Endodermal cell (in vitro differentiated cells): ENCODE data around the gene NSMCE1. TPM values are rescaled to one million over a fixed set of nuclear protein-coding genes. Genes with fewer than 3 reads are reported as not detected.
"Not testable (repeated sequence)": the region's sequence is repeated elsewhere in the genome, so short reads cannot be mapped to it uniquely, and the experiment has no call there.

Experiments
- DNase-seq: peaks from one replicate; pipeline ENCODE4 v3.0.0-alpha.2; 2017
- H3K27ac ChIP-seq: 2 replicates; pipeline ENCODE4 v1.5.1; 2013; ENCODE audit warnings: mild to moderate bottlenecking, low read depth, low read length, moderate library complexity
- H3K27me3 ChIP-seq: 2 replicates; pipeline ENCODE4 v1.6.1; 2013; ENCODE audit warnings: mild to moderate bottlenecking, low read length, moderate library complexity; ENCODE audit not compliant: insufficient read depth, control insufficient read depth, poor library complexity, severe bottlenecking
- H3K36me3 ChIP-seq: 2 replicates; pipeline ENCODE4 v1.7.0; 2013; ENCODE audit warnings: mild to moderate bottlenecking, low read length, moderate library complexity; ENCODE audit not compliant: control insufficient read depth, insufficient read depth
- H3K4me1 ChIP-seq: one replicate; pipeline ENCODE4 v1.7.0; 2013; ENCODE audit warnings: low read length; ENCODE audit not compliant: control insufficient read depth, insufficient read depth
- H3K4me3 ChIP-seq: 2 replicates; pipeline ENCODE4 v1.5.1; 2013; ENCODE audit warnings: mild to moderate bottlenecking, low read length, moderate library complexity
- H3K9ac ChIP-seq: 2 replicates; pipeline ENCODE4 v1.6.1; 2013; ENCODE audit warnings: mild to moderate bottlenecking, low read length, moderate library complexity; ENCODE audit not compliant: poor library complexity, severe bottlenecking; ENCODE audit errors: extremely low read depth
- H3K9me3 ChIP-seq: 2 replicates; pipeline ENCODE4 v1.6.1; 2013; ENCODE audit warnings: mild to moderate bottlenecking, low read length, moderate library complexity; ENCODE audit not compliant: control insufficient read depth
- H3K27ac Mint-ChIP-seq: 2 replicates; pipeline ENCODE4 v1.8.0; 2020; ENCODE audit warnings: mixed read lengths
- H3K27me3 Mint-ChIP-seq: 2 replicates; pipeline ENCODE4 v1.8.0; 2021; ENCODE audit warnings: mild to moderate bottlenecking, mixed read lengths; ENCODE audit not compliant: insufficient read depth
- H3K36me3 Mint-ChIP-seq: 2 replicates; pipeline ENCODE4 v1.8.0; 2020; ENCODE audit warnings: low read depth, mixed read lengths
- H3K4me1 Mint-ChIP-seq: 2 replicates; pipeline ENCODE4 v1.8.0; 2020; ENCODE audit warnings: mixed read lengths
- H3K4me3 Mint-ChIP-seq: 2 replicates; pipeline ENCODE4 v1.8.0; 2020; ENCODE audit warnings: mild to moderate bottlenecking, moderate library complexity, mixed read lengths
- H3K9me3 Mint-ChIP-seq: 2 replicates; pipeline ENCODE4 v1.8.0; 2020; ENCODE audit warnings: mild to moderate bottlenecking, mixed read lengths
- WGBS, 2 experiments: methylation state at CpG; one replicate each; pipeline versions ENCODE4 v1.1.5 to v1.1.7; 2013; ENCODE audit warnings: missing lambda C conversion rate in 2 of 2, mixed read lengths in 1 of 2; ENCODE audit not compliant: insufficient coverage in 1 of 2, insufficient read length in 1 of 2; 5-methylcytosine and 5-hydroxymethylcytosine counted together
- total RNA-seq, 2 donors: library from RNA; stranded (reverse); fragmentation: NEBNext Ultra II Directional in 1 of 2; extraction: Animal tissue kit (Norgen Biotek cat#: 25700) in 1 of 2; gene quantifications; 2 replicates in 1 of 2; 3 replicates in 1 of 2; pipeline ENCODE4 v1.2.1, GENCODE V29; 2021
- TF ChIP-seq, protein P1 (sequence below): fragments of 200-600 bp; sonication (generic); conservative IDR thresholded peaks from 2 replicates; pipeline ENCODE4 v1.5.0; 2021; ENCODE audit warnings: antibody characterized with exemption, mild to moderate bottlenecking

The NSMCE1 gene
- total RNA-seq, 2 donors from 2014 or later = 22.3 to 22.4 TPM

DNA sequence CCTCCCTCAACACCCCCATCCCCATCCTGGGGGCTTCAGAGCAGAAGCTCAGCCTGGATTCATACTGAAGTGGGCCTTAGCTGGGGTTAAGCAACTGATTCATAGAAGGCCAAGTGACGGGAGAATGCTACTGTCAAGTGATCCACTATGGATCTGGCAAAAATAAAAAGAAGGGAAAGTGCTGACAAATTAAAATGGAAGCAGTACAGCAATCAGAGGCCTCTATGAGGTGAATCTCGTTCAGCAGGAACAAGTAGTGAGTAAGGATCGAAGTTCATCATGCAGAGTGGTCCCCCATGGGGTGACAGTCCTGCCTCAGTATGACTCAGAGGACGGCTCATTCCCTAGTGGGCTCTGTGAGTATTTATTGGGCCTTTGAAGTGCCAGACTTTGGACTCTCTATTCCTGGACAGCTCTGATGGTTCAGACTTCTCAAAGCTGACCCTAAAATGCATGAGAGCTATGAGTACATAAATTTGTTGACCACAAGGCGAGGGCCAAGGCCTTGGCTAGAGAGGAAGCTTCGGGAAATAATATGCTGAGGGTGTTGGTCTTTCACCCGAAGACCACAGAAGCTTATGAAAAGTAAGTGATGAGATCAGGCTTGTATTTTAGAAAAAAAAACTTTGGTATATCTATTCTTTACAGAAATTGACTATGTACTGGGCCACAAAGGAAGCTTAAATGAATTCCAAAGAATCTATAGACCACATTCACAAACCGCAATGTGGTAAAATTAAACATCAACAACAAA is 5.3 kb upstream of the NSMCE1 start:
- H3K9me3 Mint-ChIP-seq = no peaks in the 10 kb centered on the region

DNA sequence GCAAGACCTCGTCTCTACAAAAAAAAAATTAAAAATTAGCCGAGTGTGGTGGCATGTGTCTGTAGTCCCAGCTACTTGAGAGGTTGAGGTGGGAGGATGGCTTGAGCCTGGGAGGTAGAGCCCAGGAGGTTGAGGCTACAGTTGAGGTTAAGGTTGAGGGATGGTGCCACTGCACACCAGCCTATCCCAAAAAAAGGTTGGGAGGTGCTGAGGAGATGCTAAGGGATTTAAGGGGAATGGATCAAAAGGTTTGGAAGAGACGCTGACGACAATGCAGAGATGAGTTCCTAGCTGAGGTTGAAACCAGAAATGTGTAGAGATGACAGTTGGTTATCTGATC is 4.7 kb upstream of the NSMCE1 start:
- H3K4me1 Mint-ChIP-seq = peaks cover 8% of the 10 kb centered on the region
- H3K27ac ChIP-seq = no peak overlapping the region

More for the DNA sequence above, 5.3 kb upstream of the NSMCE1 start:
- Mint-ChIP-seq H3K4me3 (no peak overlapping the region), H3K36me3 (peaks cover 1% of the 10 kb centered on the region), H3K4me1 (peaks cover 8% of the 10 kb centered on the region), H3K27ac (no peak overlapping the region), H3K27me3 (peaks cover 2% of the 10 kb centered on the region)
- peaks cover 8% of the 10 kb centered on the region for H3K27me3 ChIP-seq
- H3K9ac ChIP-seq = no peak overlapping the region
- H3K4me1 ChIP-seq = no peaks in the 10 kb centered on the region
- 86 to 87% methylated on average over 7 to 8 of the region's 8 CpGs for WGBS, 2 experiments
- peak; percentile 26 for DNase-seq
- H3K4me3 ChIP-seq = no peak overlapping the region
- H3K27ac ChIP-seq = no peak overlapping the region
- TF ChIP-seq, protein P1, sequence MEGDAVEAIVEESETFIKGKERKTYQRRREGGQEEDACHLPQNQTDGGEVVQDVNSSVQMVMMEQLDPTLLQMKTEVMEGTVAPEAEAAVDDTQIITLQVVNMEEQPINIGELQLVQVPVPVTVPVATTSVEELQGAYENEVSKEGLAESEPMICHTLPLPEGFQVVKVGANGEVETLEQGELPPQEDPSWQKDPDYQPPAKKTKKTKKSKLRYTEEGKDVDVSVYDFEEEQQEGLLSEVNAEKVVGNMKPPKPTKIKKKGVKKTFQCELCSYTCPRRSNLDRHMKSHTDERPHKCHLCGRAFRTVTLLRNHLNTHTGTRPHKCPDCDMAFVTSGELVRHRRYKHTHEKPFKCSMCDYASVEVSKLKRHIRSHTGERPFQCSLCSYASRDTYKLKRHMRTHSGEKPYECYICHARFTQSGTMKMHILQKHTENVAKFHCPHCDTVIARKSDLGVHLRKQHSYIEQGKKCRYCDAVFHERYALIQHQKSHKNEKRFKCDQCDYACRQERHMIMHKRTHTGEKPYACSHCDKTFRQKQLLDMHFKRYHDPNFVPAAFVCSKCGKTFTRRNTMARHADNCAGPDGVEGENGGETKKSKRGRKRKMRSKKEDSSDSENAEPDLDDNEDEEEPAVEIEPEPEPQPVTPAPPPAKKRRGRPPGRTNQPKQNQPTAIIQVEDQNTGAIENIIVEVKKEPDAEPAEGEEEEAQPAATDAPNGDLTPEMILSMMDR = no peak
- no peaks in the 10 kb centered on the region for H3K9me3 ChIP-seq
- no peaks in the 10 kb centered on the region for H3K36me3 ChIP-seq

DNA sequence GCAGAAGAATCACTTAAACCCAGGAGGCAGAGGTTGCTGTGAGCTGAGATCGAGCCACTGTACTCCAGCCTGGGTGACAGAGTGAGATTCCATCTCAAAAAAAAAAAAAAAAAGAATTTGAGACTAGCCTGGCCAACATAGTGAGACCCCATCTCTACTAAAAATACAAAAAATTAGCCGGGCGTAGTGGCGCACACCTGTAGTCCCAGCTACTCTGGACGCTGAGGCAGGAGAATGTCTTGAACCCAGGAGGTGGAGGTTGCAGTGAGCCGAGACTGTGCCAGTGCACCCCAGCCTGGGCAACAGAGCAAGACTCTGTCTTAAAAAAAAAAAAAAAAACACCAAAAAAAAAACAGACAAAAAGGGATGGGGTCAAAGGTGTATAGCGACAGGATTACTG is 4.1 kb upstream of the NSMCE1 start:
- not testable (repeated sequence) for H3K9me3 Mint-ChIP-seq, H3K4me1 Mint-ChIP-seq, H3K36me3 ChIP-seq, H3K9me3 ChIP-seq, DNase-seq, H3K4me3 Mint-ChIP-seq, H3K27ac ChIP-seq, H3K27me3 ChIP-seq, H3K36me3 Mint-ChIP-seq, H3K4me1 ChIP-seq, H3K27me3 Mint-ChIP-seq, H3K4me3 ChIP-seq, H3K27ac Mint-ChIP-seq, H3K9ac ChIP-seq
- 91 to 95% methylated on average over 1 to 7 of the region's 7 CpGs for WGBS, 2 experiments

More for the DNA sequence above, 4.7 kb upstream of the NSMCE1 start:
- WGBS, 2 experiments = 96 to 100% methylated on average over 2 to 4 of the region's 4 CpGs
- H3K4me3 Mint-ChIP-seq = no peak overlapping the region
- H3K27ac Mint-ChIP-seq = no peak overlapping the region
- Histone ChIP-seq H3K27me3 (peaks cover 8% of the 10 kb centered on the region), H3K4me1 (no peaks in the 10 kb centered on the region), H3K36me3 (no peaks in the 10 kb centered on the region), H3K9me3 (no peaks in the 10 kb centered on the region), H3K9ac (no peak overlapping the region), H3K4me3 (no peak overlapping the region)
- TF ChIP-seq, protein P1 = no peak
- peaks cover 1% of the 10 kb centered on the region for H3K36me3 Mint-ChIP-seq
- DNase-seq = no peak
- no peaks in the 10 kb centered on the region for H3K9me3 Mint-ChIP-seq
- H3K27me3 Mint-ChIP-seq = peaks cover 2% of the 10 kb centered on the region
